KMS-11 (cell line): ENCODE measurements around the gene FGB.

Experiments
- H2AFZ ChIP-seq: fragments of 200-600 bp; sonication (generic); 2 replicates; pipeline ENCODE4 v1.6.1; 2016; ENCODE audit warnings: antibody characterized with exemption, mixed run types, low read depth
- H3K27ac ChIP-seq: fragments of 200-600 bp; sonication (generic); 2 replicates; pipeline ENCODE4 v1.6.1; 2016; ENCODE audit warnings: mild to moderate bottlenecking, mixed run types
- H3K27me3 ChIP-seq: fragments of 200-600 bp; sonication (generic); 2 replicates; pipeline ENCODE4 v1.6.1; 2017; ENCODE audit warnings: mild to moderate bottlenecking, low read depth, mixed run types, moderate library complexity; ENCODE audit not compliant: insufficient read depth
- H3K36me3 ChIP-seq: fragments of 200-600 bp; sonication (generic); 2 replicates; pipeline ENCODE4 v1.6.1; 2017; ENCODE audit warnings: mild to moderate bottlenecking, mixed run types; ENCODE audit not compliant: insufficient read depth
- H3K4me1 ChIP-seq: fragments of 200-600 bp; sonication (generic); 2 replicates; pipeline ENCODE4 v1.6.1; 2016; ENCODE audit warnings: mild to moderate bottlenecking, low read depth, mixed run types; ENCODE audit not compliant: poor library complexity, severe bottlenecking
- H3K4me2 ChIP-seq: fragments of 200-600 bp; sonication (generic); 2 replicates; pipeline ENCODE4 v1.7.0; 2016; ENCODE audit warnings: mild to moderate bottlenecking, mixed run types
- H3K4me3 ChIP-seq: fragments of 200-600 bp; sonication (generic); IDR thresholded peaks from 2 replicates; pipeline ENCODE4 v1.6.1; 2017; ENCODE audit warnings: low read depth, low read length, mixed read lengths; ENCODE audit not compliant: insufficient read depth
- H3K79me2 ChIP-seq: fragments of 200-600 bp; sonication (generic); 2 replicates; pipeline ENCODE4 v1.6.1; 2016; ENCODE audit warnings: low read depth, mixed run types; ENCODE audit not compliant: insufficient read depth
- H3K9ac ChIP-seq: fragments of 200-600 bp; sonication (generic); 2 replicates; pipeline ENCODE4 v1.6.1; 2016; ENCODE audit warnings: mild to moderate bottlenecking, mixed run types
- H4K20me1 ChIP-seq: fragments of 200-600 bp; sonication (generic); 2 replicates; pipeline ENCODE4 v1.6.1; 2016; ENCODE audit warnings: mild to moderate bottlenecking, mixed run types; ENCODE audit not compliant: insufficient read depth
- TF ChIP-seq, protein P1 (sequence below): fragments of 200-600 bp; sonication (generic); conservative IDR thresholded peaks from 2 replicates; pipeline ENCODE4 v1.6.1; 2017; ENCODE audit warnings: low read depth, mild to moderate bottlenecking, antibody characterized with exemption, low read length, moderate library complexity, mixed read lengths

FGB gene

DNA sequence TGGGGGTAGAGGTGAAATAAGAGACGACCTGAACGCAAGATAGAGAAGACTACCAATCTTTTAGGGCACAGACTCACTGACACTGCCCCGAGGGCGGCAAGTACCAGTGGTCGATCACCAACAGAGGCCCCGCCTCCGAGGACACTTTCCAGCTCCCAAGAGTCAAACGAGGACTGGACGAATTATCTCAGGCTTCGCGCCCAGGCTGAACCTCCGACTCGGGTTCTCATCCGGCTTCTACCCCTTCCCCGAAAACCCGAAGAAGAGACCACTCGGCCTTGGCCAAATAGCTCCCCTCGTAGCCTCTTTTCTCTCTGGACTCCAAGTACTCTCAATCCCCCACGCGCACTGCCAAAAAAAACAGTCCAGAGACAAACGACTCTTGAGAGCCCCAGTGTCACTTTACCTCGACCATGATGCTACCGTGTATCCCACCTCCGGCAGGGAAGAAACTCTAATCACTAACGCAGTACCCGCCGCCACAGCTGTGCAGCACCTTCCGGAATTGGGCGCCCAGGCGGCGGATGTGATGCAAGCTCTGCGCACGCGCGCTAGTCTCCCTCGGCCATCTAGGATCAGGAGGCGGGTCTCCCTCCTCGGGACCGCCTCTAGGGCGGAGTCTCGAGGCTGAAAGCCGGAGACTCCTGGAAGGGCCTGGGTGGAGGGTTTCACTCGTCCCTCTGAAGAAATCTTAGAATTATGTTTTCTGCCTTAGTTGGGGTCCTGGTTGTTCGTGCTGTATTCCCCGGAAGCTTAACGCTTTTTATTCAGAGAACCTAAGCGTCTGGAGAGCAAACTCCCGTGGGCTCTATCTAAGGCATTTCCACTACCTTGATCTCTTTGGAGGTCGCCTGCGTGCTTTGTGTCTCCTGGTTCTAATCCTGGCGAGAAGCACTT, 12.7 kb upstream of the FGB start, which contains the start of gene PLRG1:
Gene PLRG1, minus strand, starts transcription at position 507 of the 897 bp plus-strand sequence. Its CDS starts 92 bp downstream, at position 415.
- Histone ChIP-seq H3K4me2 (peak within 1 kb of the TSS; percentile 98), H3K4me1 (peaks cover 21% of the 10 kb centered on the region), H2AFZ (peak within 1 kb of the TSS; percentile 79), H3K36me3 (peaks cover 19% of the 10 kb centered on the region; the same call in 1 of the 2 replicates), H3K4me3 (peak within 1 kb of the TSS; percentile 10), H3K27me3 (no peaks in the 10 kb centered on the region), H3K27ac (no peak within 1 kb of the TSS; the same call in 1 of the 2 replicates), H3K79me2 (peaks cover 31% of the 10 kb centered on the region), H3K9ac (peak within 1 kb of the TSS; percentile 60; the same call in 1 of the 2 replicates), H4K20me1 (no peaks in the 10 kb centered on the region)
- TF ChIP-seq, protein P1, sequence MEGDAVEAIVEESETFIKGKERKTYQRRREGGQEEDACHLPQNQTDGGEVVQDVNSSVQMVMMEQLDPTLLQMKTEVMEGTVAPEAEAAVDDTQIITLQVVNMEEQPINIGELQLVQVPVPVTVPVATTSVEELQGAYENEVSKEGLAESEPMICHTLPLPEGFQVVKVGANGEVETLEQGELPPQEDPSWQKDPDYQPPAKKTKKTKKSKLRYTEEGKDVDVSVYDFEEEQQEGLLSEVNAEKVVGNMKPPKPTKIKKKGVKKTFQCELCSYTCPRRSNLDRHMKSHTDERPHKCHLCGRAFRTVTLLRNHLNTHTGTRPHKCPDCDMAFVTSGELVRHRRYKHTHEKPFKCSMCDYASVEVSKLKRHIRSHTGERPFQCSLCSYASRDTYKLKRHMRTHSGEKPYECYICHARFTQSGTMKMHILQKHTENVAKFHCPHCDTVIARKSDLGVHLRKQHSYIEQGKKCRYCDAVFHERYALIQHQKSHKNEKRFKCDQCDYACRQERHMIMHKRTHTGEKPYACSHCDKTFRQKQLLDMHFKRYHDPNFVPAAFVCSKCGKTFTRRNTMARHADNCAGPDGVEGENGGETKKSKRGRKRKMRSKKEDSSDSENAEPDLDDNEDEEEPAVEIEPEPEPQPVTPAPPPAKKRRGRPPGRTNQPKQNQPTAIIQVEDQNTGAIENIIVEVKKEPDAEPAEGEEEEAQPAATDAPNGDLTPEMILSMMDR, result no peak

DNA sequence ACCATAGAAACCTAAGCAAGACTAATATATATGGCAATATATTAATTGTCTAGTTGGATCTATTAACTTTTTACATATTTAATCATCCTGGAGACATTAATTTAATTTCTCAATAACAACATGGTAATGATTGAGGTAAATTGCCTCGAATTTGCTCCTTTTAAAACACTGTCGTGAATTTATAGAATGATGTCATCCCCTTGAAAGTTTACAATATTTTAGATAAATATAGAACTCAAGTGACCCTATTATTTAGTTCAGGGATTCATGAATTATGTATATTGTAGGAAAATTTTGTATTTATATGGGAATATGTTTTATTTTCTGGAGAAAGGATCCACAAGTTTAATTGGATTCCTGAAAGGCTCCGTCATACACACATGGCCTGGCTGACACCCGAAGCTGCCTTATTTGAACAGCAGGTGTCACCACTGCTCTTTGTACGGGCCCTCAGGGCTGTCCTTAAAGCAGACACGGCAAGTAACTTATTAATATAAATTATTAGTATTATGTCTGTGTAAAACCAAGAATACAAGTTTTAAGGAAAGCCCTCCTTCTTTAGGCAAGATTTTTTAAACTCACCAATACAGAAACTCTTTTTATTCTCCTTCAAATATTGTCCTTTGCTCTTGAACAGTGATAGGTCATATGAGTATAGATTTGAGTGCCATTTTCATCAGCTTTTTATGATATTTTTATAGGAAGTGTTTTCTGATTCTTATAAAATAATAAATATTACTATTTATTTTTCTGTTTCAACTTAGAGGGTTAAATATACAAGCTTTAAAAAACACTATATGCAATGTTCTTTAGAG, 10.7 kb upstream of the FGB start:
- Histone ChIP-seq H3K4me1 (peaks cover 21% of the 10 kb centered on the region), H3K36me3 (peaks cover 4% of the 10 kb centered on the region; the same call in 1 of the 2 replicates), H3K27ac (no peak overlapping the region), H3K9ac (no peak overlapping the region), H3K27me3 (no peaks in the 10 kb centered on the region), H3K4me3 (no peak overlapping the region), H2AFZ (peak overlapping the region; percentile 6; the same call in 1 of the 2 replicates), H3K4me2 (no peak overlapping the region), H4K20me1 (no peaks in the 10 kb centered on the region), H3K79me2 (peaks cover 30% of the 10 kb centered on the region)
- TF ChIP-seq, protein P1, result peak; percentile 92

DNA sequence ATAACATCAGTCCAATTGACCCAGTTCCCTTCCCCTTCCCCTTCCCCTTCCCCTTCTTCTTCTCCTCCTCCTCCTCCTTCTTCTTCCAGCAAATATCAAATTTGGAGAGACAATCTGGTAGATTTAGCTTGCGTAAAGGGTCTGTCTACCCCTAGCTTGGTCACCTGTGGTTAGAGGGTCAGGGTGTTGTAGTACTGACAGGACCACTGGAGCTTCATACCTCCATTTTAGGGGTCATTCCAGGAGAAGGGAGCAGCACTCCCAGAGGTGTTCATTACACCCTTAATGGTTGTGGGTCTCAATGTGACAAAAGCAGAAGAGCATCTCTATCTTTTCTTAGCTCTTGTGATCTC, 3.7 kb upstream of the FGB start:
- Histone ChIP-seq H3K27me3 (no peaks in the 10 kb centered on the region), H3K4me2 (no peak overlapping the region), H3K79me2 (no peaks in the 10 kb centered on the region), H3K4me1 (no peaks in the 10 kb centered on the region), H2AFZ (no peak overlapping the region), H3K27ac (no peak overlapping the region), H4K20me1 (no peaks in the 10 kb centered on the region), H3K36me3 (no peaks in the 10 kb centered on the region), H3K4me3 (no peak overlapping the region), H3K9ac (no peak overlapping the region)
- TF ChIP-seq, protein P1, result no peak

DNA sequence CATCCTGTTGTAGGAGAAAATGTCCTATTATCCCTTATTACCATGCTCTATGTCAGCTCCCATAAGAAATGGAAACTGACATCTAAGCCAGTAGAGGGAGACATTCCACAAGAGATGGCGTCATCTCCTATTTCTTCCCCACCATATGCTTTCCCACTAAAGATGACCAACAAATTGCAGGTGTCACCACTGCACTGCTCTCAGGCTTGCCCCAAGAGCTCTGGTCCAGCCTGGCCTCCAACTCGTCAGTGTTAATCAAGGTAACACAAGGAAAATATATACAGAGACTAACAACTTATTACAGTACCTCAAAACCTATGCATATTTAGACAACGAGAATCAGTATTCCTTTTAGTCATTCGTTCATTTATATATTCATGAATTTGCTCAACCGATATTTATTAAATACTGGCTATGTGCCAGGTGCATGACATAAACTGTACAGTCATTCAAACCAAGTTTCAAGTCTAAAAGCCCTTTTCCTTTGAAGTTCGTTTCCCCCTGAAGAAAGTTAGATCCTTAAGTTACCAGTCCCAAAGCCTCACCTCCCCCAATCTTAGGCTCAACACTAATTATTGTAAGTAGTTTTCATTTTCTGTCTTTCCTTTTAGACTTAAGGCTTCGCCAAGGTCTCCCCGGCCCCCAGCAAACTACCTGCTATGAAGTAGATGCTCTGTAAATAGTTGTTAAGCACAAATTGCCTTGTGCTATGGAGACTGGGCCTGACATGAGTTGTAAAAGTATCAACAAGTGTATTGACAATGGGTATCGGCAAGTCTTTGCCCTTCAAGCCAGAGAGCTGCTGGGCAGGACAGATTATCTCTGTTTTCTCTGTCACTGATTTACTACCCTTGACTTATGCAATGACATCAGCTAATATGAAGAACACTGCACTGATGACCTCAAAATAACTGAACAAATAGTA, 3.1 kb upstream of the FGB start:
- Histone ChIP-seq H3K27ac (no peak overlapping the region), H3K9ac (no peak overlapping the region), H3K79me2 (no peaks in the 10 kb centered on the region), H3K4me3 (no peak overlapping the region), H3K4me1 (no peaks in the 10 kb centered on the region), H3K4me2 (no peak overlapping the region), H3K27me3 (no peaks in the 10 kb centered on the region), H3K36me3 (no peaks in the 10 kb centered on the region), H2AFZ (no peak overlapping the region), H4K20me1 (no peaks in the 10 kb centered on the region)
- TF ChIP-seq, protein P1, result peak; percentile 86
